A549 (cell line): Measurements from ENCODE around the gene MAGEA1. TPM values are rescaled to one million over a fixed set of nuclear protein-coding genes. Genes with fewer than 3 reads are reported as not detected.

Source experiments
- ATAC-seq, 2 experiments: fragments of 200-7000 bp in 1 of 2; fragments of >200 bp in 1 of 2; cut with Nextera tagmentation in 1 of 2; cut with Tn5 transposase in 1 of 2; 3 replicates each; pipeline versions ENCODE4 v1.8.0 to v1.9.1; 2018 to 2020; ENCODE audit warnings: mild to moderate bottlenecking in 1 of 2, moderate library complexity in 1 of 2
- CTCF ChIA-PET: fragments of 300-600 bp; sonication (Branson Sonifier 250); formaldehyde crosslinking; extraction: SDS; loops from one replicate; lab custom pipeline; 2021; ENCODE audit warnings: antibody characterized with exemption, inconsistent platforms; lab: Yijun Ruan, JAX
- POLR2A ChIA-PET: fragments of 350-600 bp; formaldehyde crosslinking; extraction: SDS; loops from one replicate; lab custom pipeline; 2021; ENCODE audit warnings: antibody characterized with exemption, inconsistent platforms; lab: Yijun Ruan, JAX
- DNase-seq, 2 experiments: peaks; one replicate each; pipeline versions ENCODE4 v3.0.0 to v3.0.0-alpha.2; 2011 to 2016; ENCODE audit warnings: low read depth in 1 of 2, low spot score in 1 of 2
- FAIRE-seq: peaks from 2 replicates; lab custom pipeline; 2011; peaks lifted over from hg19 to GRCh38; lab: Jason Lieb, UNC
- H3K27ac ChIP-seq, 2 experiments: fragments of >200 bp; sonication (Bioruptor Twin); formaldehyde crosslinking; 3 replicates each; pipeline ENCODE4 v1.5.1; 2016 to 2017
- H3K4me1 ChIP-seq: fragments of >200 bp; sonication (Bioruptor Twin); formaldehyde crosslinking; 3 replicates; pipeline ENCODE4 v1.6.1; 2016
- H3K4me2 ChIP-seq: fragments of >200 bp; sonication (Bioruptor Twin); formaldehyde crosslinking; 3 replicates; pipeline ENCODE4 v1.6.1; 2016
- H3K4me3 ChIP-seq: fragments of >200 bp; sonication (Bioruptor Twin); formaldehyde crosslinking; 3 replicates; pipeline ENCODE4 v1.5.1; 2016
- H3K9me3 ChIP-seq: fragments of >200 bp; sonication (Bioruptor Twin); formaldehyde crosslinking; 3 replicates; pipeline ENCODE4 v1.6.1; 2016
- ATOH8 ChIP-seq: fragments of 250-450 bp; sonication (Bioruptor Pico); IDR thresholded peaks from 2 replicates; pipeline ENCODE4 v1.5.0; 2020; ENCODE audit warnings: low read depth, mild to moderate bottlenecking, moderate library complexity
- ELK1 ChIP-seq: fragments of 150-350 bp; IDR thresholded peaks from 2 replicates; pipeline ENCODE4 v1.6.1; 2014; ENCODE audit warnings: low read depth, mild to moderate bottlenecking, low read length
- EP300 ChIP-seq, 2 experiments: fragments of >200 bp; sonication (Bioruptor Twin); formaldehyde crosslinking; IDR thresholded peaks; 2 replicates in 1 of 2; 3 replicates in 1 of 2; pipeline ENCODE4 v1.6.1; 2016 to 2017
- ESRRA ChIP-seq: fragments of 150-350 bp; IDR thresholded peaks from 2 replicates; pipeline ENCODE4 v1.6.1; 2014; ENCODE audit warnings: mild to moderate bottlenecking, low read length, borderline replicate concordance
- FOSL2 ChIP-seq, 2 experiments: fragments of 450-650 bp in 1 of 2; fragments of >200 bp in 1 of 2; sonication (Bioruptor Twin) in 1 of 2; formaldehyde crosslinking; IDR thresholded peaks; 2 replicates each; pipeline versions ENCODE4 v1.5.0 to v1.6.1; 2016 to 2020; ENCODE audit warnings: mild to moderate bottlenecking in 1 of 2, moderate library complexity in 1 of 2
- FOXS1 ChIP-seq: fragments of 250-450 bp; sonication (Bioruptor Pico); IDR thresholded peaks from 2 replicates; pipeline ENCODE4 v1.5.0; 2020; ENCODE audit warnings: mild to moderate bottlenecking, moderate library complexity
- HES2 ChIP-seq: fragments of >200 bp; sonication (Bioruptor Twin); formaldehyde crosslinking; IDR thresholded peaks from 2 replicates; pipeline ENCODE4 v1.6.1; 2016
- HEYL ChIP-seq: fragments of 250-450 bp; sonication (Bioruptor Pico); IDR thresholded peaks from 2 replicates; pipeline ENCODE4 v1.8.0; 2021; ENCODE audit warnings: mild to moderate bottlenecking, moderate library complexity
- HMGXB4 ChIP-seq: fragments of 250-450 bp; sonication (Bioruptor Pico); IDR thresholded peaks from 2 replicates; pipeline ENCODE4 v1.5.0; 2021; ENCODE audit warnings: mild to moderate bottlenecking, moderate library complexity, borderline replicate concordance
- HOXA7 ChIP-seq: fragments of 250-450 bp; sonication (Bioruptor Pico); IDR thresholded peaks from 2 replicates; pipeline ENCODE4 v1.5.0; 2020; ENCODE audit warnings: mild to moderate bottlenecking, moderate library complexity
- HOXB5 ChIP-seq: fragments of 250-450 bp; sonication (Bioruptor Pico); IDR thresholded peaks from 2 replicates; pipeline ENCODE4 v1.5.0; 2020; ENCODE audit warnings: mild to moderate bottlenecking, moderate library complexity
- JUNB ChIP-seq: fragments of >200 bp; sonication (Bioruptor Twin); formaldehyde crosslinking; IDR thresholded peaks from 2 replicates; pipeline ENCODE4 v1.6.1; 2016
- KDM1A ChIP-seq: fragments of 200-600 bp; sonication (generic); IDR thresholded peaks from 2 replicates; pipeline ENCODE4 v1.6.1; 2016; ENCODE audit warnings: low read depth, mild to moderate bottlenecking
- MAX ChIP-seq: IDR thresholded peaks from 2 replicates; pipeline ENCODE4 v1.6.1; 2012
- MYC ChIP-seq: IDR thresholded peaks from 2 replicates; pipeline ENCODE4 v1.6.1; 2012; ENCODE audit warnings: mild to moderate bottlenecking, inconsistent platforms, low read length, improper control_type of control experiment, borderline replicate concordance
- NPAS2 ChIP-seq: fragments of 250-450 bp; sonication (Bioruptor Pico); IDR thresholded peaks from 2 replicates; pipeline ENCODE4 v1.8.0; 2022; ENCODE audit warnings: mild to moderate bottlenecking, moderate library complexity, borderline replicate concordance
- PBX3 ChIP-seq: IDR thresholded peaks from 2 replicates; pipeline ENCODE4 v1.6.1; 2012
- RAD21 ChIP-seq, 2 experiments: fragments of >200 bp in 1 of 2; sonication (Bioruptor Twin) in 1 of 2; formaldehyde crosslinking in 1 of 2; IDR thresholded peaks in 1 of 2; conservative IDR thresholded peaks in 1 of 2; 2 replicates in 1 of 2; 3 replicates in 1 of 2; pipeline ENCODE4 v1.6.1; 2012 to 2018; ENCODE audit warnings: inconsistent platforms in 1 of 2
- RCOR1 ChIP-seq: fragments of 150-350 bp; IDR thresholded peaks from 2 replicates; pipeline ENCODE4 v1.6.1; 2014; ENCODE audit warnings: antibody characterized with exemption, low read length, low read depth
- RFX5 ChIP-seq: fragments of 450-650 bp; IDR thresholded peaks from 2 replicates; pipeline ENCODE4 v1.7.1; 2014; ENCODE audit warnings: antibody characterized with exemption, mild to moderate bottlenecking, moderate library complexity
- RNF2 ChIP-seq: fragments of 200-600 bp; sonication (generic); IDR thresholded peaks from 2 replicates; pipeline ENCODE4 v1.6.1; 2016; ENCODE audit warnings: low read depth, mild to moderate bottlenecking, antibody characterized with exemption, moderate library complexity, borderline replicate concordance
- SMC3 ChIP-seq: fragments of >200 bp; sonication (Bioruptor Twin); formaldehyde crosslinking; IDR thresholded peaks from 3 replicates; pipeline ENCODE4 v1.6.1; 2018; ENCODE audit warnings: inconsistent platforms
- TP53 ChIP-seq: fragments of 250-450 bp; sonication (Bioruptor Pico); IDR thresholded peaks from 2 replicates; pipeline ENCODE4 v1.5.0; 2021; ENCODE audit warnings: mild to moderate bottlenecking, moderate library complexity
- USF2 ChIP-seq: fragments of 450-650 bp; IDR thresholded peaks from 2 replicates; pipeline ENCODE4 v1.6.1; 2014; ENCODE audit warnings: antibody characterized with exemption
- whole genome bisulfite sequencing: methylation state at CpG from one replicate; pipeline ENCODE4 v1.1.6; 2017; ENCODE audit errors: missing lambda C conversion rate; 5-methylcytosine and 5-hydroxymethylcytosine counted together
- polyA plus RNA-seq, 4 experiments: library from polyadenylated mRNA; depleted of rRNA in 3 of 4; stranded (reverse); fragments of >200 nt; fragmentation: RNase III in 1 of 4; extraction: RNeasy Plus Mini Kit Qiagen cat#74134 plus additional on column Dnase treatment in 1 of 4; gene quantifications; 2 replicates in 3 of 4; 3 replicates in 1 of 4; pipeline ENCODE4 v1.2.3, GENCODE V29; 2011 to 2017

MAGEA1 gene
- polyA plus RNA-seq, 2 of the 4 experiments (the other 2 are of a cell fraction) = 0.04 TPM; not detected in 1

- TF ChIP-seq HMGXB4 (CRISPR knock-in tag) = no peak
- TF ChIP-seq PBX3 = no peak
- no peak for TF ChIP-seq SMC3
- no peak for TF ChIP-seq RAD21 (conservative IDR thresholded peaks at IDR 0.05 in 1 of 2, IDR thresholded peaks at IDR 0.05 in 1 of 2)
- TF ChIP-seq HOXB5 (CRISPR knock-in tag) = no peak
- no peak for TF ChIP-seq RNF2
- TF ChIP-seq FOSL2 (IDR thresholded peaks at IDR 0.05) = no peak
- TF ChIP-seq FOSL2 (CRISPR knock-in tag; IDR thresholded peaks at IDR 0.05) = no peak
- TF ChIP-seq RFX5 = no peak
- no peak for TF ChIP-seq EP300 (IDR thresholded peaks at IDR 0.05)
- no peak for TF ChIP-seq FOXS1 (CRISPR knock-in tag)
- no peak for TF ChIP-seq KDM1A
- TF ChIP-seq HES2 = no peak
- TF ChIP-seq MYC = no peak
- TF ChIP-seq ELK1 = no peak
- TF ChIP-seq JUNB = no peak
- TF ChIP-seq ATOH8 = no peak
- TF ChIP-seq USF2 = no peak
- no peak for TF ChIP-seq HEYL (CRISPR knock-in tag)
- TF ChIP-seq TP53 (CRISPR knock-in tag) = no peak
- Histone ChIP-seq H3K4me1 (no peaks in the 10 kb centered on the region), H3K9me3 (no peaks in the 10 kb centered on the region), H3K4me2 (no peak overlapping the region), H3K27ac (no peak overlapping the region), H3K4me3 (no peak overlapping the region)
- FAIRE-seq (no peak), DNase-seq (no peak), ATAC-seq (no peak)
- CTCF ChIA-PET = no interaction called here
- 46% methylated on average over 3 of the region's 4 CpGs for WGBS
- POLR2A ChIA-PET = no interaction called here
Observed at GRCh38 chrX:153181822-153182221, 2.7 kb downstream of the MAGEA1 start.

- TF ChIP-seq NPAS2 (CRISPR knock-in tag) (no peak), HOXA7 (CRISPR knock-in tag) (no peak), ESRRA (no peak), RCOR1 (no peak), FOXS1 (CRISPR knock-in tag) (no peak), RAD21 (conservative IDR thresholded peaks at IDR 0.05 in 1 of 2, IDR thresholded peaks at IDR 0.05 in 1 of 2) (no peak), HEYL (CRISPR knock-in tag) (no peak), MAX (no peak)
- DNase-seq = no peak
- no peak overlapping the region for H3K4me3 ChIP-seq
- no peaks in the 10 kb centered on the region for H3K4me1 ChIP-seq
- POLR2A ChIA-PET = no interaction called here
- H3K4me2 ChIP-seq = no peak overlapping the region
- CTCF ChIA-PET = no interaction called here
- no peak overlapping the region for H3K27ac ChIP-seq
- 28% methylated on average over 7 of the region's 8 CpGs for WGBS
- FAIRE-seq = no peak
- no peak for ATAC-seq
- H3K9me3 ChIP-seq = no peaks in the 10 kb centered on the region
Observed at GRCh38 chrX:153184787-153185186, 5.7 kb downstream of the MAGEA1 start.
